Hepatocyte (in vitro differentiated cells): ENCODE measurements around the gene LYZL1. TPM values are rescaled to one million over a fixed set of nuclear protein-coding genes. Genes with fewer than 3 reads are reported as not detected.
A peak's percentile ranks its signal among the peaks of the same experiment; 100 is the strongest.
"Not testable (repeated sequence)": the region's sequence is repeated elsewhere in the genome, so short reads cannot be mapped to it uniquely, and the experiment has no call there.

Source experiments
- DNase-seq: peaks from one replicate; pipeline ENCODE4 v3.0.0-alpha.2; 2016; ENCODE audit warnings: low spot score
- H2AFZ ChIP-seq: fragments of 200-600 bp; sonication (generic); 2 replicates; pipeline ENCODE4 v1.6.0; 2016; ENCODE audit warnings: antibody characterized with exemption, mild to moderate bottlenecking
- H3K27ac ChIP-seq: fragments of 200-600 bp; sonication (generic); 2 replicates; pipeline ENCODE4 v1.5.1; 2016; ENCODE audit warnings: mild to moderate bottlenecking
- H3K27me3 ChIP-seq: fragments of 200-600 bp; sonication (generic); 2 replicates; pipeline ENCODE4 v1.6.1; 2016
- H3K36me3 ChIP-seq: fragments of 200-600 bp; sonication (generic); replicated peaks from 2 replicates; pipeline ENCODE4 v1.5.1; 2016; ENCODE audit warnings: low read depth; ENCODE audit not compliant: insufficient read depth
- H3K4me1 ChIP-seq: fragments of 200-600 bp; sonication (generic); 2 replicates; pipeline ENCODE4 v1.5.1; 2016; ENCODE audit warnings: mild to moderate bottlenecking, moderate library complexity; ENCODE audit not compliant: insufficient read depth
- H3K4me2 ChIP-seq: fragments of 200-600 bp; sonication (generic); 2 replicates; pipeline ENCODE4 v1.6.0; 2016
- H3K4me3 ChIP-seq: fragments of 200-600 bp; sonication (generic); 2 replicates; pipeline ENCODE4 v1.5.1; 2016; ENCODE audit warnings: mild to moderate bottlenecking
- H3K79me2 ChIP-seq: fragments of 200-600 bp; sonication (generic); 2 replicates; pipeline ENCODE4 v1.6.0; 2017; ENCODE audit warnings: mild to moderate bottlenecking
- H3K9me2 ChIP-seq: fragments of 200-600 bp; sonication (generic); replicated peaks from 2 replicates; pipeline ENCODE4 v1.6.0; 2017; ENCODE audit warnings: mild to moderate bottlenecking; ENCODE audit not compliant: insufficient read depth
- H3K9me3 ChIP-seq: fragments of 200-600 bp; sonication (generic); 2 replicates; pipeline ENCODE4 v1.5.1; 2016; ENCODE audit warnings: low read depth, mild to moderate bottlenecking
- H4K20me1 ChIP-seq: fragments of 200-600 bp; sonication (generic); 2 replicates; pipeline ENCODE4 v1.6.0; 2016; ENCODE audit warnings: mild to moderate bottlenecking; ENCODE audit not compliant: insufficient read depth, poor library complexity, severe bottlenecking
- CTCF ChIP-seq: fragments of 200-600 bp; sonication (generic); IDR thresholded peaks from 2 replicates; pipeline ENCODE4 v1.5.1; 2016; ENCODE audit warnings: antibody characterized with exemption, mild to moderate bottlenecking; ENCODE audit not compliant: poor library complexity
- EZH2 ChIP-seq: fragments of 200-600 bp; sonication (generic); IDR thresholded peaks from 2 replicates; pipeline ENCODE4 v1.6.1; 2016; ENCODE audit warnings: antibody characterized with exemption, mild to moderate bottlenecking, borderline replicate concordance
- EZH2phosphoT487 ChIP-seq: fragments of 200-600 bp; sonication (generic); IDR thresholded peaks from one replicate; pipeline ENCODE4 v1.6.1; 2018; ENCODE audit warnings: antibody characterized with exemption, mild to moderate bottlenecking, low read depth, moderate library complexity; ENCODE audit not compliant: unreplicated experiment, severe bottlenecking
- WGBS: methylation state at CpG from one replicate; pipeline ENCODE4 v1.1.6; 2016; ENCODE audit warnings: low lambda C conversion rate; ENCODE audit errors: missing lambda C conversion rate; 5-methylcytosine and 5-hydroxymethylcytosine counted together
- polyA plus RNA-seq: library from polyadenylated mRNA; unstranded; fragments of >200 nt; fragmentation: Nextera tagmentation; extraction: Ambion mirVana; gene quantifications from 2 replicates; pipeline ENCODE4 v1.2.1, GENCODE V29; 2016
- total RNA-seq: library from RNA; depleted of rRNA; stranded (reverse); fragments of >200 nt; gene quantifications from 2 replicates; pipeline ENCODE4 v1.2.3, GENCODE V29; 2014

Gene LYZL1
- total and polyA plus RNA-seq, 2 experiments from 2014 or later = not detected

- no peaks in the 10 kb centered on the region for H3K9me3 ChIP-seq
- H3K79me2 ChIP-seq = no peaks in the 10 kb centered on the region
- H4K20me1 ChIP-seq = no peaks in the 10 kb centered on the region
- peaks cover 16% of the 10 kb centered on the region for H3K4me1 ChIP-seq
- TF ChIP-seq CTCF (no peak), EZH2 (no peak), EZH2phosphoT487 (no peak)
- H3K36me3 ChIP-seq = no peaks in the 10 kb centered on the region
- no peaks in the 10 kb centered on the region for H3K27me3 ChIP-seq
- no peaks in the 10 kb centered on the region for H3K9me2 ChIP-seq
- no peak for DNase-seq
- no peak overlapping the region for H2AFZ ChIP-seq
- H3K4me2 ChIP-seq = peak overlapping the region; percentile 65
- H3K4me3 ChIP-seq = no peak overlapping the region
- H3K27ac ChIP-seq = peak overlapping the region; percentile 44
- 83% methylated on average over 13 of the region's 13 CpGs for WGBS
These were observed 30.4 kb downstream of the LYZL1 start for GRCh38 chr10:29319205-29319781.

- H3K27ac ChIP-seq, H3K36me3 ChIP-seq, H4K20me1 ChIP-seq, H3K27me3 ChIP-seq, H3K4me3 ChIP-seq, H3K79me2 ChIP-seq, H3K9me3 ChIP-seq, DNase-seq, H3K9me2 ChIP-seq, H2AFZ ChIP-seq, H3K4me2 ChIP-seq: not testable (repeated sequence)
- 91% methylated on average over 5 of the region's 5 CpGs for WGBS
- H3K4me1 ChIP-seq = peaks cover 16% of the 10 kb centered on the region
These were observed 31.8 kb downstream of the LYZL1 start for GRCh38 chr10:29320680-29321121.

DNA sequence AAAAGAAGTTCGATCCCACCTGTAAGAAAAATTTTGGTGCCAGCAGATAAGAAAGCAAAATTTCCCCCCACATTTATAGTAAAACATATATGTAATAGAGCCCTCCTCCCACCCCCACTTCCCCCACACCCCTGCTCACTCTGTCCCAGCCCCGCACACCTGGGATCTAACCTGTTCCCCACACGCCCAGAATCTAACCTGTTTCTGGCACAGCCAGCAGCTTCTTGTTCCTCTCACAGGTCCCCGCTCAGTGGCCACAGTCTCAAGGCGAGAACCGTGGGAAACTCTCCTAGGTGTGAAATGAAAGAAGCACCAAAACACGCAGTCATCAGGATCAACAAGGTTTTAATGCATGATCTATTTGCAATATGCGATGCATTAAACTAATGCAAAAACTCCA is 32.8 kb downstream of the LYZL1 start:
- no peak overlapping the region for H3K27ac ChIP-seq
- no peaks in the 10 kb centered on the region for H4K20me1 ChIP-seq
- no peaks in the 10 kb centered on the region for H3K36me3 ChIP-seq
- 94% methylated on average over 8 of the region's 8 CpGs for WGBS
- no peak overlapping the region for H2AFZ ChIP-seq
- H3K4me1 ChIP-seq = peaks cover 17% of the 10 kb centered on the region
- no peak overlapping the region for H3K4me2 ChIP-seq
- H3K9me2 ChIP-seq = no peaks in the 10 kb centered on the region
- H3K9me3 ChIP-seq = no peaks in the 10 kb centered on the region
- no peak for DNase-seq
- H3K27me3 ChIP-seq = no peaks in the 10 kb centered on the region
- H3K4me3 ChIP-seq = no peak overlapping the region
- TF ChIP-seq EZH2 (no peak), CTCF (no peak), EZH2phosphoT487 (no peak)
- no peaks in the 10 kb centered on the region for H3K79me2 ChIP-seq

DNA sequence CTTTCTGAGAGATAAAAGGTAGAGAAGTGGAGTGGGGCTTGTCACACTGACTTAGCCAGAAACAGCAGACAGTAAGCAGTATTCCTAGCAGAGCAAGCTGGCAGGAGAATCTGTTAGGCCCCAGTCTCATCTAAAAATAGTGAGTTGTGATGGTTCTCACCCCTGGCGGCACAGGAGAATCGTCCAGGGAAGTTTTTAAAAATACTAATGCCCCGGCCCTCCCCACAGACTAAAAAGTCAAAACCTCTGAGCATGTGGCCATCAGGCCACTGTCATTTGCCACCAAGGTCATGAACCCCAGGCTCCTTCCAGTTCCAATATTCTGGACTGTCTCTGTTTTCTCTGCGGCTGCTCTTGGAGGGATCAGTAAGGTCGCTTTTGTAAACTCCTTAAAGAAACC is 34.0 kb downstream of the LYZL1 start:
- no peaks in the 10 kb centered on the region for H3K9me3 ChIP-seq
- H3K9me2 ChIP-seq = no peaks in the 10 kb centered on the region
- no peak overlapping the region for H2AFZ ChIP-seq
- no peaks in the 10 kb centered on the region for H3K36me3 ChIP-seq
- H3K4me3 ChIP-seq = no peak overlapping the region
- TF ChIP-seq CTCF = no peak
- no peak for TF ChIP-seq EZH2phosphoT487
- TF ChIP-seq EZH2 = no peak
- 76% methylated on average over 5 of the region's 5 CpGs for WGBS
- no peaks in the 10 kb centered on the region for H4K20me1 ChIP-seq
- H3K79me2 ChIP-seq = no peaks in the 10 kb centered on the region
- H3K27ac ChIP-seq = no peak overlapping the region
- no peak overlapping the region for H3K4me2 ChIP-seq
- no peaks in the 10 kb centered on the region for H3K27me3 ChIP-seq
- DNase-seq = no peak
- H3K4me1 ChIP-seq = peaks cover 24% of the 10 kb centered on the region
